GM12875 (cell line): ENCODE measurements around the gene CACNA2D3.

Experiments
- H3K4me3 ChIP-seq: one replicate; pipeline ENCODE4 v1.5.1; 2011; ENCODE audit warnings: low read depth, low read length, control low read depth
- TF ChIP-seq, protein P1 (sequence below): IDR thresholded peaks from 2 replicates; pipeline ENCODE4 v1.5.1; 2011; ENCODE audit warnings: low read depth, mild to moderate bottlenecking, control low read depth, inconsistent platforms, low read length, moderate library complexity, borderline replicate concordance; ENCODE audit not compliant: insufficient read depth

Gene CACNA2D3

DNA sequence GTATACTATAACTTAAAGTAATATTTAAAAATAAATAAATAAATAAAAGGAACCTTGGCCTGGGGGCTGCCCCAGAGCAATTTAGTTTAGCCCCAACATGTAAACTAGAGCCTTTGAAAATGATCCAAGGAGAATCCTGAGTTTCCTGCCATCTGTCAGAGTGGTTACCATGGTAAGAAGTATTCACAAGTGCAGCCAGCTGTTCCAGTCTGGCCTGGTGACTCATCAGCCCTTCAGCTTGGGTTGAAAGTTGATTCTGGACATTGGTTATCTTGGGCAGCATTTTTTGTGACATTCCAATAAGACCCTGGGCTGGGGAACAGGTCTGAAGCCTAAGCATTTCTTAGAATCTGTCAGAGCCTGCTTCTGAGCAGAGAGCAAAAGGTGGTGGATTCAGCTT lies 878.2 kb downstream of the CACNA2D3 start:
- TF ChIP-seq, protein P1, sequence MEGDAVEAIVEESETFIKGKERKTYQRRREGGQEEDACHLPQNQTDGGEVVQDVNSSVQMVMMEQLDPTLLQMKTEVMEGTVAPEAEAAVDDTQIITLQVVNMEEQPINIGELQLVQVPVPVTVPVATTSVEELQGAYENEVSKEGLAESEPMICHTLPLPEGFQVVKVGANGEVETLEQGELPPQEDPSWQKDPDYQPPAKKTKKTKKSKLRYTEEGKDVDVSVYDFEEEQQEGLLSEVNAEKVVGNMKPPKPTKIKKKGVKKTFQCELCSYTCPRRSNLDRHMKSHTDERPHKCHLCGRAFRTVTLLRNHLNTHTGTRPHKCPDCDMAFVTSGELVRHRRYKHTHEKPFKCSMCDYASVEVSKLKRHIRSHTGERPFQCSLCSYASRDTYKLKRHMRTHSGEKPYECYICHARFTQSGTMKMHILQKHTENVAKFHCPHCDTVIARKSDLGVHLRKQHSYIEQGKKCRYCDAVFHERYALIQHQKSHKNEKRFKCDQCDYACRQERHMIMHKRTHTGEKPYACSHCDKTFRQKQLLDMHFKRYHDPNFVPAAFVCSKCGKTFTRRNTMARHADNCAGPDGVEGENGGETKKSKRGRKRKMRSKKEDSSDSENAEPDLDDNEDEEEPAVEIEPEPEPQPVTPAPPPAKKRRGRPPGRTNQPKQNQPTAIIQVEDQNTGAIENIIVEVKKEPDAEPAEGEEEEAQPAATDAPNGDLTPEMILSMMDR, result no peak
- H3K4me3 ChIP-seq, result no peak overlapping the region

GRCh38 chr3:55000953-55001352 lies 878.6 kb downstream of the CACNA2D3 start:
- TF ChIP-seq, protein P1, result no peak
- H3K4me3 ChIP-seq, result no peak overlapping the region

DNA sequence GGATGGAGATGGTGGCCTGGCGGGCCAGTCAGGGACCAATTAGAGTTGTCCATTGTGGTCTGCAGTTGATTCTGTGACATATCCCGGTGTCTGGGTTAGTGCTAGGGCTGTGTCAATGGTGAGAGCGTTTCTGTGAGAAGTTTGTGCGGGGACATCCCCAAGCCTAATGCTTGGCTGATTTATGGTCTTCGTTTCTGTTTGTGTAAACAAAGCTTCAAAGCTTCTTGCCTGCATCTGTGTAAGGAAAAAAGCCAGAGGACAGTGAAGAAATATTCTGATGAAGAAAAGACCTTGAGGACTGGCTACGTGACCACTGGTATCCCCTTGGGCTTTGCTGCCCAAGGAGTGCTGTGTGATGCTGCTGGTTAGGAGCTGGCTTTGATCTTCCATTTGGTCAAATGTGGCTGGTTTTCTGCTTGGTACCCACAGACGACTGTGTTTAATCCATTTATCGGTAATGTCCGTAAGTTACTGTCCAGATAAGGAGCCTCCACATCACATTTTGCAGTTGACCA lies 880.1 kb downstream of the CACNA2D3 start:
- no peak overlapping the region for H3K4me3 ChIP-seq
- TF ChIP-seq, protein P1, result no peak

DNA sequence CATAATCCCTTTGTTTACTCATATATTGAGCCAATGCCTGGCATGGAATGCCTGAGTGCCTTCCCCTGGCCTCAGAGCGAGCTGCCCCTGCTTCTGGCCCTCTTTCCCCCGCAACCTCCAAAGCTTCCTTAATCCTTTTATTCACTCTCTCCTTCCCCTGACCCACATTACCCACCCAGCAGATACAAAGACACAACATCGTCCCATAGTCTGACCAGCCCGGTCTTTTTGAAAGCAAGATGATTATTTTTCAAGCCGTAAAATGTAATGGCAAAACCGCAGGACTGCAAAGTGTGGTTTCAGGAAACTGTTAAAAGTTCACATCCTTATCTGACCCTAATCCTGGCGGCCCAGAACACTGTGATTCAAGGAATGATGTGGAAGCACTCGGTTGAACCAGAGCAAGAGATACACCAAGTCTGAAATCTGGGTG lies 883.9 kb downstream of the CACNA2D3 start:
- H3K4me3 ChIP-seq, result no peak overlapping the region
- TF ChIP-seq, protein P1, result no peak

DNA sequence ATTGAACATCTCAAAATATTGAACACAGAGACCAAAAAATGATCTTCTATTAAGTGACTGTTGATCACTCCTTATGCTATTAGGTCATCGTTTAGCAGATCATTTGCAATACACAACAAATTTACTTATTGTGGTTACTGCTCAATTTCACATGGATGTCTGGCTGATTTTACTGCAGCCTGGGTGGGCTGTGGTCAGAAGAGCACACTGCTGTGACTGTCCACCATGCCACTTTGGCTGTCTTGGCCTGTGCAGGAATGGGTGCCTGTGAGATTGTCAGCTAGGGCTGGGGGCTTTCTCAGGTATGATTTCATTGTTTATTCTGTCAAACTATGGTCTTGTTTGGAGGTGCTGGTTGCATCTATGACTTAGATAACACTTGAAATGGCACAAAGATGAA lies 885.6 kb downstream of the CACNA2D3 start:
- H3K4me3 ChIP-seq, result no peak overlapping the region
- TF ChIP-seq, protein P1, result no peak

- TF ChIP-seq, protein P1, result no peak
- no peak overlapping the region for H3K4me3 ChIP-seq
Observed at GRCh38 chr3:55009372-55009771, 887.0 kb downstream of the CACNA2D3 start.

DNA sequence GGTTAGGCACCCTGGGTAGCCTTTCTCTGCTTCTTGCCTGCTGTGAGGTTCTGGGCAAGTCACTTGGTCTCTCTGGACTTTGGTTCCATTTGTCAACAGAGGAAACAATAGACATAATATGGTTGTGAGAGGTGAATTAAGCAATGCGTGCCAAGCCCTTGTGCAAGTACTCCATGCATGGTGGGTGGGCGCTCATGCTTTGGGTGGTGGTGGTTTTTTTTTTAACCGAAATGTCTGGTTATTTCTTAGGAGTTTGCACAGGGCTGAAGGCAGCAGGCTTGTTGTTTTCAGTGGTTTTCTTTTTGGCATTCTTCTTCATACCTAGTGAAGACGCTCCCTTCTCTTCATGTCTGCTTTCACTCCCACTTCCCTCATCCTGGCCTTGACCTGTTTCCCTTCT lies 889.7 kb downstream of the CACNA2D3 start:
- TF ChIP-seq, protein P1, result no peak
- no peak overlapping the region for H3K4me3 ChIP-seq
